Small intestine (tissue), 16 donors: ENCODE data around the gene MOG. TPM values are rescaled to one million over a fixed set of nuclear protein-coding genes. Genes with fewer than 3 reads are reported as not detected.

Source experiments
- DNase-seq, 2 donors: peaks; one replicate each; pipeline versions ENCODE4 v3.0.0 to v3.0.0-alpha.2; 2013
- FAIRE-seq: peaks from 2 replicates; lab custom pipeline; 2012; peaks lifted over from hg19 to GRCh38; lab: Jason Lieb, UNC
- H3K27ac ChIP-seq, 3 donors: one replicate each; pipeline ENCODE4 v1.5.1; 2013; ENCODE audit warnings: low read length in 2 of 3, mild to moderate bottlenecking in 2 of 3, control low read depth in 1 of 3, inconsistent platforms in 1 of 3, low read depth in 1 of 3, moderate library complexity in 1 of 3
- H3K27me3 ChIP-seq, 3 donors: one replicate each; pipeline ENCODE4 v1.6.1; 2013; ENCODE audit warnings: low read length in 3 of 3, inconsistent platforms in 1 of 3; ENCODE audit not compliant: control insufficient read depth in 3 of 3, insufficient read depth in 3 of 3
- H3K36me3 ChIP-seq, 3 donors: one replicate each; pipeline ENCODE4 v1.6.1; 2013; ENCODE audit warnings: low read length in 3 of 3, inconsistent platforms in 1 of 3, low read depth in 1 of 3, mild to moderate bottlenecking in 1 of 3, moderate library complexity in 1 of 3; ENCODE audit not compliant: control insufficient read depth in 3 of 3, insufficient read depth in 2 of 3
- H3K4me1 ChIP-seq, 3 donors: one replicate each; pipeline ENCODE4 v1.6.1; 2013; ENCODE audit warnings: low read length in 2 of 3, inconsistent platforms in 1 of 3, low read depth in 1 of 3, mild to moderate bottlenecking in 1 of 3, moderate library complexity in 1 of 3; ENCODE audit not compliant: control insufficient read depth in 3 of 3, insufficient read depth in 2 of 3
- H3K4me3 ChIP-seq, 3 donors: one replicate each; pipeline ENCODE4 v1.5.1; 2013; ENCODE audit warnings: low read length in 3 of 3, control low read depth in 1 of 3, inconsistent platforms in 1 of 3, low read depth in 1 of 3, mild to moderate bottlenecking in 1 of 3, moderate library complexity in 1 of 3
- H3K9me3 ChIP-seq, 2 donors: one replicate each; pipeline ENCODE4 v1.6.1; 2013; ENCODE audit warnings: low read depth in 1 of 2, low read length in 1 of 2; ENCODE audit not compliant: control insufficient read depth in 2 of 2, insufficient read depth in 1 of 2
- WGBS, 3 donors: extraction: QIAGEN DNeasy Blood & Tissue Kit; methylation state at CpG; one replicate each; pipeline ENCODE4 v1.1.7; 2013; 5-methylcytosine and 5-hydroxymethylcytosine counted together
- long read RNA-seq, 10 donors: transcript quantifications; one replicate each; lab custom pipeline, GENCODE V29; 2026
- polyA plus RNA-seq, 4 donors: library from polyadenylated mRNA; stranded (reverse) in 3 of 4; unstranded in 1 of 4; fragments of 200-250 nt in 3 of 4; fragments of 120-200 nt in 1 of 4; gene quantifications; one replicate each; pipeline versions ENCODE4 v1.2.1 to v1.2.3, GENCODE V29; 2013
- donor health status: healthy with polysubstance abuse.
- donor health status: control.
- donor health status: control.
- donor health status: Bipolar disorder and iron deficiency.
- donor health status: healthy.

Gene MOG
- polyA plus RNA-seq, result under 1 TPM in 1 of 4 donors, not detected in 3; 0.07 TPM
- long read RNA-seq, donor 1, partial matches to known transcripts, result 0 of 5 reads
- long read RNA-seq, donor 1, other reads (novel, unspliced or antisense), result 5 of 5 reads
- long read RNA-seq, donor 2, result 0 reads
- long read RNA-seq, donor 3, result 0 reads
- long read RNA-seq, donor 4, result 0 reads
- long read RNA-seq, donor 5, result 0 reads
- long read RNA-seq, donor 6, result 0 reads
- long read RNA-seq, donor 7, result 0 reads
- long read RNA-seq, donor 8, result 0 reads
- long read RNA-seq, donor 9, result 0 reads
- long read RNA-seq, donor 10, result 0 reads

DNA sequence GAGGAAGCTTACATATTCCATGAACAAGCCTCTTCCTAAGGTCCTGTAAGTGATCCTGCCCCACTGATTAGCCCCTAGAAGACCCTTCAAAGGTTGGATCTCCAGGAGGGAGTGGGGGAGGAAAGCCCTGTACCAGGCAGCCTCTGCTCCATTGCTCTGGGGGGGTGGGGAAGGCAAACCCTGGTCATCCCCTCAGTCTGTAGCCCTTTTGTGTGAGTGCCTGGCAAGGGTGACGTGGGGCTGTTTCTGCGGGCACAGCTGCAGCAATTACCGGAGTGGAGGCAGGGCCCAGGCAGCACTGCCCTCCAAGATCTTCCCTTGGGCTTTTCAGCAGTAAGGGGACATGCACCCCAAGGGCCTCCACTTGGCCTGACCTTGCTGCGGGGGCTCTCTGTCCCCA lies at the start of gene MOG:
TSS of gene MOG (plus strand) at position 295 of the 400 bp plus-strand sequence. CDS start 118 bp downstream, outside the sequence.
- no peaks in the 10 kb centered on the region for H3K9me3 ChIP-seq
- WGBS, 3 donors, result 79 to 84% (median 84%) methylated on average over 3 to 4 of the region's 4 CpGs
- peaks cover 0 to 21% (median 2%) of the 10 kb centered on the region in 3 donors for H3K27me3 ChIP-seq
- H3K27ac ChIP-seq, result no peak within 1 kb of the TSS
- H3K36me3 ChIP-seq, result no peaks in the 10 kb centered on the region
- no peak for FAIRE-seq
- no peak for DNase-seq
- no peaks in the 10 kb centered on the region for H3K4me1 ChIP-seq
- H3K4me3 ChIP-seq, result no peak within 1 kb of the TSS

DNA sequence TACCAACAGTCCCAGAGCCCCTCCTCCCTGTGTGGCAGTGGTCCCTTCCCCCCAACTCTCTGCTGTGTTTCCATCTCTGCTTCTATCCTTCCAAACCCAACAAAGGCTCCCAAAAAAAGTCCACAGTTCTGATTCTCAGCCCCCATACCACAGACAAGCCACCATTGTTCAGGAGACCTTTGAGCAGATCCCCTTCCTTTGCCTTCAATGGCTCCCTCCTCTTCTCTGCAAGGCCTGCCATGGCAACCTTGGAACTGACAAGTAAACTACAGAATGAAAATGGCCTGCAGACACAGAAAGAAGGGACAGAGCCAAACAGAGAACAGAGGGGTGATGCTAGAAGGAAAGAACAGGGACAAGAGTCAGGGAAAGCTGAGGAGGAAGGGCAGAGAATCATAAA lies 48.8 kb upstream of the MOG start:
- no peak overlapping the region for H3K4me3 ChIP-seq
- no peaks in the 10 kb centered on the region for H3K4me1 ChIP-seq
- H3K27me3 ChIP-seq, result no peaks in the 10 kb centered on the region
- H3K9me3 ChIP-seq, result no peaks in the 10 kb centered on the region
- FAIRE-seq, result no peak
- peaks cover 0 to 21% (median 0%) of the 10 kb centered on the region in 3 donors for H3K36me3 ChIP-seq
- DNase-seq, result no peak
- H3K27ac ChIP-seq, result no peak overlapping the region

DNA sequence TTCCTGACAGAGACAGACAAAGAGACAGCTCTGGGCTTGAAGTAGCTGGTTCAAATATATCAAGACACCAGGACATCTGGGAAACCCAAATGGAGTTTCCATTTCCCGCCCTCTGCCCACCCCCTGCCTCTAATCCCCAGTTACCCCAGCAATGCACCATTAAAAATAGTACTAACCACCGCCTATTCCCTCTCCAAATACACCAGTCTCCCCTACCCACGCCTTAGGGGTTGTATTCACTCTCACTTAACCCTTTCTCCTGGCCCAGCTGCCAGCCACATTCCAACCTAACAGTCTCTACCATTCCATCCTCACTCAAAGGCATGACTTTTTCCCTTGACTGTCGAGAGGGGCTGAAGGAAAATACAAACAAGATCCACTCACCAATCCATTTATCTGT lies 46.4 kb upstream of the MOG start:
- Histone ChIP-seq H3K9me3 (no peaks in the 10 kb centered on the region), H3K27ac (no peak overlapping the region), H3K36me3 (peaks cover 0 to 15% (median 0%) of the 10 kb centered on the region in 3 donors), H3K4me3 (no peak overlapping the region), H3K27me3 (no peaks in the 10 kb centered on the region), H3K4me1 (no peaks in the 10 kb centered on the region)
- WGBS, 3 donors, result 77 to 86% (median 82%) methylated on average over 4 of the region's 4 CpGs
- no peak for DNase-seq
- FAIRE-seq, result no peak

DNA sequence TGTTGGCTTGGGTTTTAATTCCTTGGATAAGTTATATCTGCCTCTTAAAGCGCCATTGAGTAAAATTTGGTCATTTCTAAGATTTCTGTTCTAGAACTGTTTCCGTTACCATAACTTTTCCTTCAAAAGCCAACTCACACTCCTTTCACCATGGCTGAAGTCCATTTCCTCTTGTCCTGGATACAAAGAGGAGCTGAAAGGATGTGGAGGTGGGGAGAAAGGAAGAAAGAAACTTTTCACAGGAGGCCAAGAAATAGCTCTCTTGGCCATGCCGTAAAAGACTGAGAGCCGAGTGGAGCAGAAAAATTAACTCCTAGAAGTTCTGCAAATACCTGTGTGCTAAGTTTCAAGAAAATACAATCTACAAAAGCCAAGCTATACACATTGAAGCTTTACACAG lies 45.5 kb upstream of the MOG start:
- Histone ChIP-seq H3K4me1 (no peaks in the 10 kb centered on the region), H3K27me3 (no peaks in the 10 kb centered on the region), H3K36me3 (peaks cover 0 to 12% (median 0%) of the 10 kb centered on the region in 3 donors), H3K4me3 (no peak overlapping the region), H3K9me3 (no peaks in the 10 kb centered on the region), H3K27ac (no peak overlapping the region)
- DNase-seq, result no peak
- no peak for FAIRE-seq
- WGBS, 3 donors, result 88 to 94% (median 91%) methylated on average over 4 of the region's 4 CpGs

DNA sequence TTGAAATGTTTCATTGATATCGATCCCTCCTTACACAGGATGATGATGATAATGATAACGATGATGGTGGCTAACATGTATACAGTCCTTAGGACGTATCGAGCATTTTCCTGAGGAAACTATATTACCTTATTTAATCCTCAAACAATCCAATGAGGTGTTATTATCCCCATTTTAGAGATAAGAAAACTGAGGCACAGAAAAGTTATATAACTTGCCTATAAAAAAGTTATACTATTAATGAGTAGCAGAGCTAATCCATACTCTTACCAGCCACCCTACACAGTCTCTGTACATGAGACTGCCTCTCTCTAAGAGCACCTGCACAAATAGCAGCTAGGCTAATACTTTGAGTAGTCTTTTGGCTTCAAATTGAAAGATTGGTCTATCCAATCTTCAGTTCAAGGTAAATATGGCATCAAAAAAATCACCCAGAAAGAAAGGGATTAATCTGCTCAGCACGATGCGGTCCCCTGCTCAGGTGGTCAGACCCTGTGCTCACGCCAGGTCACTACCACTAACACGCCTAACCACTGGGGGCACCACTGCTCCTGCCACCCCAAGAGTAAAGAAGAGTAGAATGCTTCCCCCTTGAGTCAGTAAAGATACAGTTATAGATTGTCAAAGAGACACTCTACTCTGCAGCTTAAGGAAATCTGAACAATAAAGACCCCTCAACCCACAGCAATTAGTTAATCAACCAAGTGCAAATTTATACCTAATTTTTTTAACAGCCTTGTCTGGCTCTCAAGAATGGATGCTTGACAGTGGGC lies 38.9 kb upstream of the MOG start:
- Histone ChIP-seq H3K4me3 (no peak overlapping the region), H3K9me3 (no peaks in the 10 kb centered on the region), H3K4me1 (no peaks in the 10 kb centered on the region), H3K36me3 (peaks cover 0 to 2% (median 0%) of the 10 kb centered on the region in 3 donors), H3K27me3 (no peaks in the 10 kb centered on the region), H3K27ac (no peak overlapping the region)
- WGBS, 3 donors, result 90 to 93% (median 91%) methylated on average over 8 of the region's 8 CpGs
- DNase-seq (no peak), FAIRE-seq (no peak)

DNA sequence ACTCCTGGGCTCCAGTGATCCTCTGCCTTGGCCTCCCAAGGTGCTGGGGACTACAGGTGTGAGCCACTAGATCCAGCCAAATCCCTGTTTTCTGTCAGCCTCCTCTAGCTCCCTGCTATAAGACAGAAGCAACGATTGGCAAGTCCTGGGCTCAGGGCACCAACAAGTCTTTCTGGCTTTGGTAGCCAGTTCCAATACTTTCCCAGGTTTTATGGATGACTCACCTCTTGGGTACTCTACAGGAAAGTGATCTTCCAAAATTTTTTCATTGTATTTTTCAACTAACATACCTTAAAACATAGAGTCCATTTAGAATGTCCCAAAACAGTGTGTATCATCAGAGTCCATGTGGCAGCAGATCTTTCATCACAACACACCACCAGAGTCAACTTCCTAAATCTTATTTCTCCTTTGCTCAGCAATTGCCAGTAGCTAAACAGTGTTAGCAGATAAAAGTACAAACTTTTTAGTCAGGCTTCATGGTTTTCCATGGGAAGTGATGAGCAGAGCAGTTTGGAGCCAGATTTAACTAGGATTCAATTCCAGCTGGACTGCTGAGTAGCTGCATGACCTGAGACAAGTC lies 37.2 kb upstream of the MOG start:
- Histone ChIP-seq H3K27me3 (peaks cover 0 to 3% (median 0%) of the 10 kb centered on the region in 3 donors), H3K36me3 (peaks cover 0 to 8% (median 0%) of the 10 kb centered on the region in 3 donors), H3K4me1 (no peaks in the 10 kb centered on the region), H3K9me3 (no peaks in the 10 kb centered on the region), H3K27ac (no peak overlapping the region), H3K4me3 (no peak overlapping the region)
- 74 to 88% (median 84%) methylated on average over 1 of the region's 1 CpG for WGBS, 3 donors
- no peak for FAIRE-seq
- DNase-seq, result no peak

DNA sequence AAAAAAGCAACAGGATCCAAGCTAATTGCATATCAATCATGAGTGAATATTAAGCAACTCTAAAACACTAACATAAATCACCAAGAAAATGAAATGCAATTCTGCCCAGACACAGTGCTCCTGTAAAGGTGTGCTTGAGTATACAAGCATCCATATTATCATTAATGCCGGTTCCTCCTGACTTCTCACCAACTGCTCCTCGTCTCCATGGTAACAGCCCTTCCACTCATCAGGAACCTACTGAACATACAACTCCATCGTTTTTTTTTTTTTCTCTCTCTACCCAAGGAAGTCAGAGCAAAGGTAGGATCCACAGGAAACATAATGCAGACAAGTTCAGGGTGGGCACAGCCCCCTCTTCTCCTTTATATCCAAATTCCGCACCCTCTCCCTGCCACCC lies 36.3 kb upstream of the MOG start:
- Histone ChIP-seq H3K36me3 (peaks cover 0 to 8% (median 0%) of the 10 kb centered on the region in 3 donors), H3K9me3 (no peaks in the 10 kb centered on the region), H3K27ac (no peak overlapping the region), H3K27me3 (peaks cover 0 to 4% (median 0%) of the 10 kb centered on the region in 3 donors), H3K4me1 (no peaks in the 10 kb centered on the region), H3K4me3 (no peak overlapping the region)
- WGBS, 3 donors, result 68 to 78% (median 75%) methylated on average over 4 of the region's 4 CpGs
- FAIRE-seq, result no peak
- no peak for DNase-seq

DNA sequence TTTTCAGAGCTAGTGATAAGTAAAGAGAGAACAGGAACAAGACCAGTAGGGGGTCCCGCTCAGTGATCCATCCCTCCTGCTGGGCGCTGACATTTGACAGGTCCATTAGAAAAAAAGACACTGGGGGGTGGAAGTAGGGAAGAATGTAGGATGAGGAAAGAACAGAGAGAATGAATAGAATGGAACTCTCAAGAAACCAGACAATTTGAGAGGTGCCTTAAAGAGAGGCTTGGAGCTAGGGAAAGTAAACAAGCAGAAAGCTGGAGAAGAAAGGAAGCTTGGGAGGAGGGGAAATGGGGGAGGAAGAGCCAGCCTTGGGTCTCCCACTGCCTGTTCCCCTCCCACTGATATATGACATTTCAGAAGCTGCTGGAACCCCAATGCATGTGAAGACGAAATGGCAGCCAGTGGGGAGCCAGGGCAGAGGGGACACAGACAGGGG lies 32.4 kb upstream of the MOG start:
- no peak for DNase-seq
- H3K27me3 ChIP-seq, result peaks cover 0 to 42% (median 0%) of the 10 kb centered on the region in 3 donors
- peaks cover 0 to 8% (median 0%) of the 10 kb centered on the region in 3 donors for H3K36me3 ChIP-seq
- no peaks in the 10 kb centered on the region for H3K9me3 ChIP-seq
- 58 to 70% (median 69%) methylated on average over 3 of the region's 3 CpGs for WGBS, 3 donors
- H3K4me1 ChIP-seq, result peaks cover 0 to 4% (median 0%) of the 10 kb centered on the region in 3 donors
- H3K27ac ChIP-seq, result no peak overlapping the region
- no peak for FAIRE-seq
- H3K4me3 ChIP-seq, result no peak overlapping the region
